SK-N-SH (cell line): ENCODE measurements around the gene AKR1C1.

ENCODE experiments used
- EZH2phosphoT487 ChIP-seq: fragments of 200-600 bp; sonication (generic); IDR thresholded peaks from 2 replicates; pipeline ENCODE4 v1.6.1; 2017; ENCODE audit warnings: low read depth, mixed run types, mild to moderate bottlenecking, antibody characterized with exemption, moderate library complexity, borderline replicate concordance
- MXI1 ChIP-seq: IDR thresholded peaks from 2 replicates; pipeline ENCODE4 v1.6.1; 2012; ENCODE audit warnings: mild to moderate bottlenecking, low read depth, low read length, improper control_type of control experiment
- NRF1 ChIP-seq: IDR thresholded peaks from 2 replicates; pipeline ENCODE4 v1.6.1; 2012; ENCODE audit warnings: low read depth, mild to moderate bottlenecking, low read length
- POLR2AphosphoS5 ChIP-seq: IDR thresholded peaks from 2 replicates; pipeline ENCODE4 v1.6.1; 2012; ENCODE audit warnings: low read depth, low read length
- SIN3A ChIP-seq: IDR thresholded peaks from 2 replicates; pipeline ENCODE4 v1.6.1; 2012; ENCODE audit warnings: low read depth, mild to moderate bottlenecking, low read length, moderate library complexity, borderline replicate concordance
- TCF12 ChIP-seq: IDR thresholded peaks from 2 replicates; pipeline ENCODE4 v1.4.0; 2012
- TF ChIP-seq, protein P1 (sequence below): fragments of 200-600 bp; sonication (generic); IDR thresholded peaks from 2 replicates; pipeline ENCODE4 v1.6.1; 2017; ENCODE audit warnings: antibody characterized with exemption, mild to moderate bottlenecking, moderate library complexity
- TF ChIP-seq, protein P2 (sequence below): IDR thresholded peaks from 2 replicates; pipeline ENCODE4 v1.6.1; 2012; ENCODE audit warnings: mild to moderate bottlenecking, low read depth, low read length, moderate library complexity
- TF ChIP-seq, protein P3 (sequence below): IDR thresholded peaks from 2 replicates; pipeline ENCODE4 v1.4.0; 2012; ENCODE audit warnings: low read depth
- TF ChIP-seq, protein P4 (sequence below): IDR thresholded peaks from 2 replicates; pipeline ENCODE4; 2012
- TF ChIP-seq, protein P5 (sequence below): IDR thresholded peaks from 2 replicates; pipeline ENCODE4 v1.4.0; 2012; ENCODE audit warnings: low read depth, borderline replicate concordance
- TF ChIP-seq, protein P6 (sequence below): fragments of 150-350 bp; IDR thresholded peaks from 2 replicates; pipeline ENCODE4 v1.6.1; 2017; ENCODE audit warnings: antibody characterized with exemption, low read length, low read depth, borderline replicate concordance
- TF ChIP-seq, protein P7 (sequence below): IDR thresholded peaks from 2 replicates; pipeline ENCODE4 v1.4.0; 2012; ENCODE audit warnings: low read depth, borderline replicate concordance

DNA sequence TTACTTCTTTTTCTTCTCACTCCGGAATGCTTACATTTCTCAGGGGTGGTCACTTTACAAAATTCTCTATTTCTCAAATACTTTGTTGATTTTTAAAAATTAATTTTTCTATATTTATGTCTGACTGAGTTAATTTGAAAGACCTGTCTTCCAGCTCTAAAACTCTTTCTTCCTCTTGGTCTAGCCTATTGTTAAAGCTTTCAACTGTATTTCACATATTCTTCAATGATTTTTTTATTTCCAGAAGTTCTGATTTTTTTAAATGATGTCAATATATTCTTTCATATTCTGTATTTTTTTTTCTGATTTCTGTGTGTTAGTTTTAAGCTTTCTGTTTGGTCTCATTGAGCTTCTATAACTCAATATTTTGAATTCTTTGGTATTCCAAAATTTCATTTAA lies 67.8 kb downstream of the AKR1C1 start:
- TF ChIP-seq, protein P1, sequence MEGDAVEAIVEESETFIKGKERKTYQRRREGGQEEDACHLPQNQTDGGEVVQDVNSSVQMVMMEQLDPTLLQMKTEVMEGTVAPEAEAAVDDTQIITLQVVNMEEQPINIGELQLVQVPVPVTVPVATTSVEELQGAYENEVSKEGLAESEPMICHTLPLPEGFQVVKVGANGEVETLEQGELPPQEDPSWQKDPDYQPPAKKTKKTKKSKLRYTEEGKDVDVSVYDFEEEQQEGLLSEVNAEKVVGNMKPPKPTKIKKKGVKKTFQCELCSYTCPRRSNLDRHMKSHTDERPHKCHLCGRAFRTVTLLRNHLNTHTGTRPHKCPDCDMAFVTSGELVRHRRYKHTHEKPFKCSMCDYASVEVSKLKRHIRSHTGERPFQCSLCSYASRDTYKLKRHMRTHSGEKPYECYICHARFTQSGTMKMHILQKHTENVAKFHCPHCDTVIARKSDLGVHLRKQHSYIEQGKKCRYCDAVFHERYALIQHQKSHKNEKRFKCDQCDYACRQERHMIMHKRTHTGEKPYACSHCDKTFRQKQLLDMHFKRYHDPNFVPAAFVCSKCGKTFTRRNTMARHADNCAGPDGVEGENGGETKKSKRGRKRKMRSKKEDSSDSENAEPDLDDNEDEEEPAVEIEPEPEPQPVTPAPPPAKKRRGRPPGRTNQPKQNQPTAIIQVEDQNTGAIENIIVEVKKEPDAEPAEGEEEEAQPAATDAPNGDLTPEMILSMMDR = no peak
- TF ChIP-seq EZH2phosphoT487 (no peak), SIN3A (no peak), TCF12 (no peak), POLR2AphosphoS5 (no peak), NRF1 (no peak), MXI1 (no peak)
- TF ChIP-seq, protein P2, sequence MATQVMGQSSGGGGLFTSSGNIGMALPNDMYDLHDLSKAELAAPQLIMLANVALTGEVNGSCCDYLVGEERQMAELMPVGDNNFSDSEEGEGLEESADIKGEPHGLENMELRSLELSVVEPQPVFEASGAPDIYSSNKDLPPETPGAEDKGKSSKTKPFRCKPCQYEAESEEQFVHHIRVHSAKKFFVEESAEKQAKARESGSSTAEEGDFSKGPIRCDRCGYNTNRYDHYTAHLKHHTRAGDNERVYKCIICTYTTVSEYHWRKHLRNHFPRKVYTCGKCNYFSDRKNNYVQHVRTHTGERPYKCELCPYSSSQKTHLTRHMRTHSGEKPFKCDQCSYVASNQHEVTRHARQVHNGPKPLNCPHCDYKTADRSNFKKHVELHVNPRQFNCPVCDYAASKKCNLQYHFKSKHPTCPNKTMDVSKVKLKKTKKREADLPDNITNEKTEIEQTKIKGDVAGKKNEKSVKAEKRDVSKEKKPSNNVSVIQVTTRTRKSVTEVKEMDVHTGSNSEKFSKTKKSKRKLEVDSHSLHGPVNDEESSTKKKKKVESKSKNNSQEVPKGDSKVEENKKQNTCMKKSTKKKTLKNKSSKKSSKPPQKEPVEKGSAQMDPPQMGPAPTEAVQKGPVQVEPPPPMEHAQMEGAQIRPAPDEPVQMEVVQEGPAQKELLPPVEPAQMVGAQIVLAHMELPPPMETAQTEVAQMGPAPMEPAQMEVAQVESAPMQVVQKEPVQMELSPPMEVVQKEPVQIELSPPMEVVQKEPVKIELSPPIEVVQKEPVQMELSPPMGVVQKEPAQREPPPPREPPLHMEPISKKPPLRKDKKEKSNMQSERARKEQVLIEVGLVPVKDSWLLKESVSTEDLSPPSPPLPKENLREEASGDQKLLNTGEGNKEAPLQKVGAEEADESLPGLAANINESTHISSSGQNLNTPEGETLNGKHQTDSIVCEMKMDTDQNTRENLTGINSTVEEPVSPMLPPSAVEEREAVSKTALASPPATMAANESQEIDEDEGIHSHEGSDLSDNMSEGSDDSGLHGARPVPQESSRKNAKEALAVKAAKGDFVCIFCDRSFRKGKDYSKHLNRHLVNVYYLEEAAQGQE = no peak
- TF ChIP-seq, protein P3, sequence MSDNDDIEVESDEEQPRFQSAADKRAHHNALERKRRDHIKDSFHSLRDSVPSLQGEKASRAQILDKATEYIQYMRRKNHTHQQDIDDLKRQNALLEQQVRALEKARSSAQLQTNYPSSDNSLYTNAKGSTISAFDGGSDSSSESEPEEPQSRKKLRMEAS = no peak
- TF ChIP-seq, protein P4, sequence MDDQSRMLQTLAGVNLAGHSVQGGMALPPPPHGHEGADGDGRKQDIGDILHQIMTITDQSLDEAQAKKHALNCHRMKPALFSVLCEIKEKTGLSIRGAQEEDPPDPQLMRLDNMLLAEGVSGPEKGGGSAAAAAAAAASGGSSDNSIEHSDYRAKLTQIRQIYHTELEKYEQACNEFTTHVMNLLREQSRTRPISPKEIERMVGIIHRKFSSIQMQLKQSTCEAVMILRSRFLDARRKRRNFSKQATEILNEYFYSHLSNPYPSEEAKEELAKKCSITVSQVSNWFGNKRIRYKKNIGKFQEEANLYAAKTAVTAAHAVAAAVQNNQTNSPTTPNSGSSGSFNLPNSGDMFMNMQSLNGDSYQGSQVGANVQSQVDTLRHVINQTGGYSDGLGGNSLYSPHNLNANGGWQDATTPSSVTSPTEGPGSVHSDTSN = no peak
- TF ChIP-seq, protein P5, sequence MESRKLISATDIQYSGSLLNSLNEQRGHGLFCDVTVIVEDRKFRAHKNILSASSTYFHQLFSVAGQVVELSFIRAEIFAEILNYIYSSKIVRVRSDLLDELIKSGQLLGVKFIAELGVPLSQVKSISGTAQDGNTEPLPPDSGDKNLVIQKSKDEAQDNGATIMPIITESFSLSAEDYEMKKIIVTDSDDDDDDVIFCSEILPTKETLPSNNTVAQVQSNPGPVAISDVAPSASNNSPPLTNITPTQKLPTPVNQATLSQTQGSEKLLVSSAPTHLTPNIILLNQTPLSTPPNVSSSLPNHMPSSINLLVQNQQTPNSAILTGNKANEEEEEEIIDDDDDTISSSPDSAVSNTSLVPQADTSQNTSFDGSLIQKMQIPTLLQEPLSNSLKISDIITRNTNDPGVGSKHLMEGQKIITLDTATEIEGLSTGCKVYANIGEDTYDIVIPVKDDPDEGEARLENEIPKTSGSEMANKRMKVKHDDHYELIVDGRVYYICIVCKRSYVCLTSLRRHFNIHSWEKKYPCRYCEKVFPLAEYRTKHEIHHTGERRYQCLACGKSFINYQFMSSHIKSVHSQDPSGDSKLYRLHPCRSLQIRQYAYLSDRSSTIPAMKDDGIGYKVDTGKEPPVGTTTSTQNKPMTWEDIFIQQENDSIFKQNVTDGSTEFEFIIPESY = no peak
- TF ChIP-seq, protein P6, sequence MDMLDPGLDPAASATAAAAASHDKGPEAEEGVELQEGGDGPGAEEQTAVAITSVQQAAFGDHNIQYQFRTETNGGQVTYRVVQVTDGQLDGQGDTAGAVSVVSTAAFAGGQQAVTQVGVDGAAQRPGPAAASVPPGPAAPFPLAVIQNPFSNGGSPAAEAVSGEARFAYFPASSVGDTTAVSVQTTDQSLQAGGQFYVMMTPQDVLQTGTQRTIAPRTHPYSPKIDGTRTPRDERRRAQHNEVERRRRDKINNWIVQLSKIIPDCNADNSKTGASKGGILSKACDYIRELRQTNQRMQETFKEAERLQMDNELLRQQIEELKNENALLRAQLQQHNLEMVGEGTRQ = no peak
- TF ChIP-seq, protein P7, sequence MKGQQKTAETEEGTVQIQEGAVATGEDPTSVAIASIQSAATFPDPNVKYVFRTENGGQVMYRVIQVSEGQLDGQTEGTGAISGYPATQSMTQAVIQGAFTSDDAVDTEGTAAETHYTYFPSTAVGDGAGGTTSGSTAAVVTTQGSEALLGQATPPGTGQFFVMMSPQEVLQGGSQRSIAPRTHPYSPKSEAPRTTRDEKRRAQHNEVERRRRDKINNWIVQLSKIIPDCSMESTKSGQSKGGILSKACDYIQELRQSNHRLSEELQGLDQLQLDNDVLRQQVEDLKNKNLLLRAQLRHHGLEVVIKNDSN = no peak
